Islet of Langerhans (tissue), 1 donor: ENCODE results near the gene ELP4.
A peak's percentile ranks its signal among the peaks of the same experiment; 100 is the strongest.
"Not testable (repeated sequence)": the region's sequence is repeated elsewhere in the genome, so short reads cannot be mapped to it uniquely, and the experiment has no call there.

Experiments
- FAIRE-seq: peaks from one replicate; lab custom pipeline; 2011; peaks lifted over from hg19 to GRCh38; lab: Jason Lieb, UNC

ELP4 gene

GRCh38 chr11:31711137-31711536, 201.6 kb downstream of the ELP4 start:
- peak; percentile 86 for FAIRE-seq

- no peak for FAIRE-seq
Observed at GRCh38 chr11:31712851-31713250, 203.3 kb downstream of the ELP4 start.

GRCh38 chr11:31714840-31715239, 205.3 kb downstream of the ELP4 start:
- FAIRE-seq = peak; percentile 5

- peak; percentile 5 for FAIRE-seq
Observed at GRCh38 chr11:31720225-31720624, 210.7 kb downstream of the ELP4 start.

- no peak for FAIRE-seq
Observed at GRCh38 chr11:31720671-31721365, 211.3 kb downstream of the ELP4 start.

- FAIRE-seq = no peak
Observed at GRCh38 chr11:31722754-31723153, 213.2 kb downstream of the ELP4 start.

- no peak for FAIRE-seq
Observed at GRCh38 chr11:31725176-31725575, 215.6 kb downstream of the ELP4 start.

GRCh38 chr11:31728432-31728831, 218.9 kb downstream of the ELP4 start:
- peak; percentile 91 for FAIRE-seq

- FAIRE-seq = no peak
Observed at GRCh38 chr11:31740131-31740530, 230.6 kb downstream of the ELP4 start.

GRCh38 chr11:31740731-31741368, 231.3 kb downstream of the ELP4 start:
- FAIRE-seq = not testable (repeated sequence)

GRCh38 chr11:31747581-31747980, 238.0 kb downstream of the ELP4 start:
- no peak for FAIRE-seq

GRCh38 chr11:31757260-31757835, 247.8 kb downstream of the ELP4 start:
- FAIRE-seq = peak; percentile 21

GRCh38 chr11:31761636-31762035, 252.1 kb downstream of the ELP4 start:
- no peak for FAIRE-seq

- FAIRE-seq = no peak
Observed at GRCh38 chr11:31763296-31763695, 253.7 kb downstream of the ELP4 start.

- FAIRE-seq = peak; percentile 93
Observed at GRCh38 chr11:31764261-31764660, 254.7 kb downstream of the ELP4 start.

- FAIRE-seq = no peak
Observed at GRCh38 chr11:31764766-31765165, 255.2 kb downstream of the ELP4 start.

GRCh38 chr11:31767066-31767465, 257.5 kb downstream of the ELP4 start:
- FAIRE-seq = no peak

GRCh38 chr11:31767685-31768084, 258.1 kb downstream of the ELP4 start:
- no peak for FAIRE-seq

GRCh38 chr11:31768749-31769640, 259.4 kb downstream of the ELP4 start:
- FAIRE-seq = peak; percentile 97

GRCh38 chr11:31770011-31770700, 260.6 kb downstream of the ELP4 start:
- no peak for FAIRE-seq

- no peak for FAIRE-seq
Observed at GRCh38 chr11:31772412-31772811, 262.8 kb downstream of the ELP4 start.

GRCh38 chr11:31779374-31779791, 269.8 kb downstream of the ELP4 start:
- no peak for FAIRE-seq
